ENCODE data around the gene ADAMTS15. TPM values are rescaled to one million over a fixed set of nuclear protein-coding genes. Genes with fewer than 3 reads are reported as not detected.

The ADAMTS15 gene
- total RNA-seq, 6 donors from 2014 or later: 2.5 to 23.0 (median 7.2) TPM

- H3K36me3 ChIP-seq: no peaks in the 10 kb centered on the region
- DNase-seq: no peak
- WGBS, 2 donors: 90 to 94% methylated on average over 8 of the region's 8 CpGs
- ATAC-seq (ENCODE audit: low FRiP score in 2 of 2): no peak
- no peak for TF ChIP-seq POLR2AphosphoS5 (IDR thresholded peaks at IDR 0.05)
- TF ChIP-seq POLR2A (IDR thresholded peaks at IDR 0.05): no peak
- no peak for TF ChIP-seq CTCF (IDR thresholded peaks at IDR 0.05)
- TF ChIP-seq EP300 (IDR thresholded peaks at IDR 0.05): no peak
- no peaks in the 10 kb centered on the region for H3K9me3 ChIP-seq
- H3K4me1 ChIP-seq: peaks cover 0 to 9% (median 3%) of the 10 kb centered on the region in 4 donors
- peak overlapping the region in 1 of 4 donors; percentile 60 for H3K27ac ChIP-seq
- no peak overlapping the region for H3K4me3 ChIP-seq
- no peaks in the 10 kb centered on the region for H3K27me3 ChIP-seq
These were observed 75.8 kb downstream of the ADAMTS15 start for GRCh38 chr11:130524132-130524790.

- Histone ChIP-seq H3K4me3 (no peak overlapping the region), H3K4me1 (peaks cover 0 to 9% (median 3%) of the 10 kb centered on the region in 4 donors), H3K36me3 (no peaks in the 10 kb centered on the region), H3K27ac (no peak overlapping the region), H3K9me3 (no peaks in the 10 kb centered on the region), H3K27me3 (no peaks in the 10 kb centered on the region)
- DNase-seq (no peak), ATAC-seq (ENCODE audit: low FRiP score in 2 of 2) (no peak)
- 85 to 88% methylated on average over 6 of the region's 6 CpGs for WGBS, 2 donors
- TF ChIP-seq CTCF (IDR thresholded peaks at IDR 0.05) (no peak), POLR2A (IDR thresholded peaks at IDR 0.05) (no peak), POLR2AphosphoS5 (IDR thresholded peaks at IDR 0.05) (no peak), EP300 (IDR thresholded peaks at IDR 0.05) (no peak)
These were observed 76.9 kb downstream of the ADAMTS15 start for GRCh38 chr11:130525307-130525706.

Other genes with a start within 250 kb of the ADAMTS15 start
- gene ZBTB44, start 133.7 kb upstream of the ADAMTS15 start, total RNA-seq: 10 to 100 TPM; 40.3 to 91.7 (median 51.2) TPM
- gene ADAMTS8, start 20.0 kb upstream of the ADAMTS15 start, total RNA-seq: 10 to 100 TPM; 13.0 to 52.3 (median 21.5) TPM

All from upper lobe of left lung (tissue), 6 donors.